Ishikawa (cell line): ENCODE results near the gene TRIM71.

Experiments used
- EP300 ChIP-seq: IDR thresholded peaks from 2 replicates; pipeline ENCODE4 v1.6.1; 2012; ENCODE audit warnings: borderline replicate concordance
- MAX ChIP-seq: IDR thresholded peaks from 2 replicates; pipeline ENCODE4 v1.6.1; 2012
- TAF1 ChIP-seq: IDR thresholded peaks from 2 replicates; pipeline ENCODE4 v1.6.1; 2012; ENCODE audit warnings: low read depth, mild to moderate bottlenecking
- TCF12 ChIP-seq: IDR thresholded peaks from 2 replicates; pipeline ENCODE4 v1.6.1; 2012; ENCODE audit warnings: low read depth
- YY1 ChIP-seq: IDR thresholded peaks from 2 replicates; pipeline ENCODE4 v1.6.1; 2012; ENCODE audit warnings: low read depth

GRCh38 chr3:32814361-32814760 is 3.4 kb upstream of the TRIM71 start:
- TF ChIP-seq EP300 (no peak), MAX (no peak), TAF1 (no peak), YY1 (no peak), TCF12 (no peak)
